ENCODE measurements around the gene MYOZ1. TPM values are rescaled to one million over a fixed set of nuclear protein-coding genes. Genes with fewer than 3 reads are reported as not detected.

MYOZ1 gene
- not detected in 2 replicates for total RNA-seq

DNA sequence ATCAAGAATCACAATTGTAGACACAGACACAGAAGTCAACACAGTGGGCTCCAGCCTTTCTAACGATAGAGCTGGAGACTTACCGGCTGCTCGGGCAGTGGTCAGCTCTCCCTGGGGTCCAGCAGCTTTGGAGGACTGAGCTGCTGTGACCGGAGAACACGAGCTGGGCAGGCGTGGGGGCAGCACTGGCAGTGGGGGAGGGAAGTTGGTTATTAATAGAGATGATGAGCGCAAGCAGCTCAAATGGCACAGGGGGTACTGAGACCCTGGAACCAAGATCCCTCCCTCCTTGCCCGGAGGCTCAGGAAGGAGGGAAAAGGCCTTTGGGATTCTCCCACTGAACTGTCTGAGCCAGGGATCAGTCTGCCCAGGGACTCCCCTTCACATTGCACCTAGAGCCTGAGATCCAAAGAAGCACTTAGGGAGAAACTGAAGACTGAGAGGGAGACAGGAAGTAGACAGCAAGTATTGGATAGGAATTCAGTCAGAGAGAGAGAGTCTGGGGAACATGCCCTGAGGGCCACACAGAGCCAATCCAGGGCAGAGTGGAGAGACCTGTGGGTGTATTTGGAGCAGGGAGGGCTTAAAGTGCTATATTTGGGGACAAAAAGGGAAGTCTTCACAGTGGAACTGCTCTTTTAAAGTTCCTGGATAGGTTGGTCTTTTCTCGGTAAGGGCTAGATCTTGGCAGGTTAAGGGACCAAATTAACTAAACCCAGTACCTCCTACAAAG is at the start of gene MYOZ1:
Gene MYOZ1 (minus strand): TSS at position 147 of the 733 bp plus-strand sequence. CDS start 1,457 bp downstream, outside the sequence.

GRCh38 chr10:73655990-73656298 is 14.7 kb upstream of the MYOZ1 start, which contains the start of gene SYNPO2L:
Gene SYNPO2L, minus strand, starts transcription at chr10:73656029. Its CDS starts 107 bp downstream, at chr10:73655922.

DNA sequence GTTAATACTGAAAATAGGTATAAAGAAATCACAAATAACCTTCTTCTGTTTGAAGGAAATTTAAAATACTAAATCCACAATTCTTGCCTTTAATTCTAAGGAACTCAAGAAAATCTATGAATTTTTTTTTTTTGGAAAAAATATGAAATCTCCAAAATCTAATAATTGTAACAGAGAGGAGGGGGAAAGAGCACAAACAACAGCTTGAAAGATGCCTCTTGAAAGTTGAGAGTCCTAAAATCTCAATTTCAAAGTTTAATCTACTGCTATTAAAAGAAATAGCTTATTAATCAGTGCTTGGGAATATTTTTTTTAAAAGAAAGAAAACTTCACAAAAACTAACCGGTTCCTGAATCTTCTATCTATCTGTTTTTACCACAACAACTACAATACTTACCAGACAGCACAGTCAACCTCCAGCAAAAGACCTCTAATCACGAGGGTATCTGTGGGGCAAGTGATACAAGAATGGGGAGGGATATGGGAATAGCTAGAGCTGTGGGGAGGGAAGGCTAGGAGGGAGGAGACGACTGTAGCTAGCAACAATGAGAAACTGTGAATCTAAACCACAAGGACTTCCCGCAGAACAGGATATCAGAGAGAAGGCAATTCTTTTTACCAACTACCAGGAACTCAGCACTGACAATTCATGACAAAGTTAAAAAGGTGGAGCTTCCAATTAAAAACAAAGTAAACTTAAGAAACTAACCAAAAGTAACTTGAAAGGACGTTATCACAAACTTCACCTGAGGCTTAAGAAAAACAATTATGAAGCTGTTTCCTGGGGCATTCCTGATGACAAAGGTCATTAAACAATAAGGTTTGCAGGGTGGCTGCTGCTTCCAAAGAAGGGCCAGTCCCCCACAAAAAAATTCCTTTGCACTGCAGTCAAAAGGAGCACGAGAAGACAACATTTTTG is 50.1 kb downstream of the MYOZ1 start, which contains the start of gene USP54:
Gene USP54 (minus strand): TSS at position 462 of the 919 bp plus-strand sequence. CDS start 15,684 bp downstream, outside the sequence.

Other genes with a start within 250 kb of the MYOZ1 start
- gene ANXA7, start 227.4 kb downstream of the MYOZ1 start, total RNA-seq: 56.3 and 77.1 TPM in 2 replicates
- gene MSS51, start 207.9 kb downstream of the MYOZ1 start, total RNA-seq: 0.49 and 1.4 TPM in 2 replicates
- gene PPP3CB, start 145.4 kb downstream of the MYOZ1 start, total RNA-seq: 10.5 and 22.8 TPM in 2 replicates
- 6.5 and 15.8 TPM in 2 replicates for gene USP54, start 50.1 kb downstream of the MYOZ1 start, total RNA-seq
- under 0.01 TPM in 1 of 2 replicates, not detected in the other for gene SYNPO2L, start 14.6 kb upstream of the MYOZ1 start, total RNA-seq
- gene AGAP5, start 56.6 kb upstream of the MYOZ1 start, total RNA-seq: 0.81 and 4.0 TPM in 2 replicates
- gene SEC24C, start 102.9 kb upstream of the MYOZ1 start, total RNA-seq: 46.6 and 115 TPM in 2 replicates
- 19.6 and 23.0 TPM in 2 replicates for gene CHCHD1, start 140.6 kb upstream of the MYOZ1 start, total RNA-seq
- 31.6 and 71.6 TPM in 2 replicates for gene ZSWIM8, start 144.1 kb upstream of the MYOZ1 start, total RNA-seq
- 5.5 and 17.4 TPM in 2 replicates for gene NDST2, start 170.1 kb upstream of the MYOZ1 start, total RNA-seq
- 25.4 and 30.6 TPM in 2 replicates for gene CAMK2G, start 233.1 kb upstream of the MYOZ1 start, total RNA-seq